Osteoblast (primary cell): ENCODE data around the gene GAPDHS. TPM values are rescaled to one million over a fixed set of nuclear protein-coding genes. Genes with fewer than 3 reads are reported as not detected.

Experiments
- DNase-seq: peaks from one replicate; pipeline ENCODE4 v3.0.0; 2011; ENCODE audit warnings: low spot score, mixed read lengths; ENCODE audit not compliant: insufficient read length; ENCODE audit errors: missing footprints
- H2AFZ ChIP-seq: 2 replicates; pipeline ENCODE4 v1.6.0; 2011; ENCODE audit warnings: mild to moderate bottlenecking, low read length
- H3K27ac ChIP-seq: 2 replicates; pipeline ENCODE4 v1.5.1; 2011; ENCODE audit warnings: mild to moderate bottlenecking, low read depth, low read length, moderate library complexity
- H3K27me3 ChIP-seq: 2 replicates; pipeline ENCODE4 v1.6.0; 2012; ENCODE audit warnings: mild to moderate bottlenecking, control low read depth, inconsistent platforms, low read length, moderate library complexity; ENCODE audit not compliant: insufficient read depth
- H3K36me3 ChIP-seq: 2 replicates; pipeline ENCODE4 v1.5.1; 2011; ENCODE audit warnings: mild to moderate bottlenecking, low read length, control low read depth, moderate library complexity; ENCODE audit not compliant: insufficient read depth
- H3K4me1 ChIP-seq: 2 replicates; pipeline ENCODE4 v1.5.1; 2011; ENCODE audit warnings: mild to moderate bottlenecking, low read length, control low read depth, moderate library complexity; ENCODE audit not compliant: insufficient read depth
- H3K4me2 ChIP-seq: 2 replicates; pipeline ENCODE4 v1.6.0; 2011; ENCODE audit warnings: mild to moderate bottlenecking, low read length; ENCODE audit not compliant: insufficient read depth
- H3K4me3 ChIP-seq: fragments of 200-600 bp; sonication (generic); 3 replicates; pipeline ENCODE4 v1.5.1; 2012; ENCODE audit warnings: mild to moderate bottlenecking, low read length, inconsistent platforms; ENCODE audit not compliant: insufficient read depth
- H3K79me2 ChIP-seq: 2 replicates; pipeline ENCODE4 v1.6.0; 2012; ENCODE audit warnings: mild to moderate bottlenecking, low read length, control low read depth, inconsistent platforms; ENCODE audit not compliant: insufficient read depth
- H3K9me3 ChIP-seq: 2 replicates; pipeline ENCODE4 v1.5.1; 2011; ENCODE audit warnings: low read depth, low read length, control low read depth
- H4K20me1 ChIP-seq: 2 replicates; pipeline ENCODE4 v1.6.0; 2012; ENCODE audit warnings: mild to moderate bottlenecking, low read length, control low read depth; ENCODE audit not compliant: insufficient read depth
- total RNA-seq: library from RNA; depleted of rRNA; stranded (reverse); fragments of >200 nt; gene quantifications from 2 replicates; pipeline ENCODE4 v1.2.3, GENCODE V29; 2012
- TF ChIP-seq, protein P1 (sequence below): IDR thresholded peaks from 2 replicates; pipeline ENCODE4 v1.5.1; 2011; ENCODE audit warnings: mild to moderate bottlenecking, low read depth, low read length, moderate library complexity; ENCODE audit errors: extremely low read depth

GAPDHS gene
- total RNA-seq, 1 donor = not detected

DNA sequence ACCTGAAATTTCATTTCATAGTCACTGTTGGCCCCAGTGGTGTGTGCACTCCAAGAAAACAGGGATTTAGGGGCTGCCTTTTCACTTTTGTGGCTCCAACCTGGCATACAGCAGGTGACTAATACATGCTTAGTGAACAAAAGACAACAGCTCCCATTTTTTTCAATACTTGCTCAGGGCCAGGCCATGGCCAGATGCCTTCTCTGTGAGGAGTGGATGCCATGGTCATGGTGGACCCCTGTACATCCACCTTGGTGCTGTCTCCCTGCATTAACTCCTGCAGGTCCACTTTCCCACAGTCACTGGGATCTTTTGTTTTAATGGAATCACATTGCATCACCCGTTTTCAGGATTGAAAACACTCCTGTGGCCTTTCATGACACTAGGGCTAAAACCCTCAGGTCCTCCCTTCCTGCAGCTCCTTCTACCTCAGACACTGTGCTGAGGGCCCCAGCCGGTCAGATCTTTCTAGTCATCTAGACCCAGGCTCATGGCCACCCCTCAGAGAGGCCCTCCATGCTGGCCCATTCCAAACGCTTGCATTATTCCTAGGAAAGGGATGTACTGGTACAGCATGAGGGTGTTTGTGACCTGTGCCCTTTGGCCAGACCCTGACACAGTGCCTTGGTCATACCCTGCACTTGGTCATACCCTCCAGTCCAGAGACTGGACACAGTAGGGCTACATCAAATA is 11.0 kb downstream of the GAPDHS start:
- peak overlapping the region; percentile 88 for H3K27ac ChIP-seq
- no peaks in the 10 kb centered on the region for H3K27me3 ChIP-seq
- peak; percentile 77 for DNase-seq
- TF ChIP-seq, protein P1, sequence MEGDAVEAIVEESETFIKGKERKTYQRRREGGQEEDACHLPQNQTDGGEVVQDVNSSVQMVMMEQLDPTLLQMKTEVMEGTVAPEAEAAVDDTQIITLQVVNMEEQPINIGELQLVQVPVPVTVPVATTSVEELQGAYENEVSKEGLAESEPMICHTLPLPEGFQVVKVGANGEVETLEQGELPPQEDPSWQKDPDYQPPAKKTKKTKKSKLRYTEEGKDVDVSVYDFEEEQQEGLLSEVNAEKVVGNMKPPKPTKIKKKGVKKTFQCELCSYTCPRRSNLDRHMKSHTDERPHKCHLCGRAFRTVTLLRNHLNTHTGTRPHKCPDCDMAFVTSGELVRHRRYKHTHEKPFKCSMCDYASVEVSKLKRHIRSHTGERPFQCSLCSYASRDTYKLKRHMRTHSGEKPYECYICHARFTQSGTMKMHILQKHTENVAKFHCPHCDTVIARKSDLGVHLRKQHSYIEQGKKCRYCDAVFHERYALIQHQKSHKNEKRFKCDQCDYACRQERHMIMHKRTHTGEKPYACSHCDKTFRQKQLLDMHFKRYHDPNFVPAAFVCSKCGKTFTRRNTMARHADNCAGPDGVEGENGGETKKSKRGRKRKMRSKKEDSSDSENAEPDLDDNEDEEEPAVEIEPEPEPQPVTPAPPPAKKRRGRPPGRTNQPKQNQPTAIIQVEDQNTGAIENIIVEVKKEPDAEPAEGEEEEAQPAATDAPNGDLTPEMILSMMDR = no peak
- peaks cover 3% of the 10 kb centered on the region for H4K20me1 ChIP-seq
- H3K79me2 ChIP-seq = peaks cover 38% of the 10 kb centered on the region
- H3K36me3 ChIP-seq = peaks cover 17% of the 10 kb centered on the region
- H3K9me3 ChIP-seq = no peaks in the 10 kb centered on the region
- peak overlapping the region; percentile 97 for H3K4me3 ChIP-seq
- peak overlapping the region; percentile 86 for H3K4me2 ChIP-seq
- peaks cover 14% of the 10 kb centered on the region for H3K4me1 ChIP-seq
- peak overlapping the region; percentile 93 for H2AFZ ChIP-seq

DNA sequence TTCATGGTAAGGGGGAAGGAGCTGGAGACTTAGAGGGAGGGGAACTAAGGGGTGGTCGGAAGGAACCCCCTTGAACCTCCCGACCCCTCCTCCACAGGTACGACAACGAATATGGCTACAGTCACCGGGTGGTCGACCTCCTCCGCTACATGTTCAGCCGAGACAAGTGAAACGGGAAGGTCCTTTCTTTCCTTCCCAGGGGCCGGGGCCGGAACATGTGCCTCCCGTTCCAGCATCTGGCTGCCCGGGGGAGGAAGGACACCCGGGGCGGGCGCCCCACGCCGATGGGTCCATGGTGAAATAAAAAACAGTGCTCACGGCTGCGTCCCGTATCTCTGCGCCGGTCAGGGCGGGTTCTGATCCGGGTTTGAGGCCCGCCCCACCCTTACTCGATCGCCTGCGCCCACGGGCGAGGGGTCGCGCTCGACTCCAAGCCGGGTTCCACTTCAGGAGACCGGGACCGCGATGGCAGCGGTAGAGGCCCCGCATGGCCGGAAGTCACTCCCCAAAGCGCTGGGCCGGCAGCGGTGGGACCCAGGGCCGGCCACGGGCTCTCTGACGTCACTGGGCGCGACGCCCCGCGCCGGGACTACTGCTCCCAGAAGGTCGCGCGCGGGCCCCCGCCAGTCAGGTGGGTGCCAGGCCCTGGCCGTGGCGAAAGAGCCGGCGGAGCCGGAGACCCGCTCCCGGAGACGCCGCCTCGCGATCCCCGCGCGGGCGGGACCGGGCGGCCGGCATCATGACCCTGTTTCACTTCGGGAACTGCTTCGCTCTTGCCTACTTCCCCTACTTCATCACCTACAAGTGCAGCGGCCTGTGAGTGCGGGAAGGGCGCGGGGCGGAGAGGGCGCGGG is 12.0 kb downstream of the GAPDHS start, which contains the start of gene TMEM147:
TMEM147 (plus strand) TSS at position 626 of the 854 bp plus-strand sequence; CDS start at position 740, 114 bp downstream.
- TF ChIP-seq, protein P1 = no peak
- Histone ChIP-seq H3K36me3 (peaks cover 17% of the 10 kb centered on the region), H3K27me3 (no peaks in the 10 kb centered on the region), H3K4me1 (peaks cover 14% of the 10 kb centered on the region), H3K4me2 (peak within 1 kb of the TSS; percentile 86), H3K79me2 (peaks cover 38% of the 10 kb centered on the region), H3K9me3 (no peaks in the 10 kb centered on the region), H3K27ac (peak within 1 kb of the TSS; percentile 88), H2AFZ (peak within 1 kb of the TSS; percentile 93), H3K4me3 (peak within 1 kb of the TSS; percentile 97), H4K20me1 (peaks cover 7% of the 10 kb centered on the region)
- DNase-seq = peak; percentile 100

DNA sequence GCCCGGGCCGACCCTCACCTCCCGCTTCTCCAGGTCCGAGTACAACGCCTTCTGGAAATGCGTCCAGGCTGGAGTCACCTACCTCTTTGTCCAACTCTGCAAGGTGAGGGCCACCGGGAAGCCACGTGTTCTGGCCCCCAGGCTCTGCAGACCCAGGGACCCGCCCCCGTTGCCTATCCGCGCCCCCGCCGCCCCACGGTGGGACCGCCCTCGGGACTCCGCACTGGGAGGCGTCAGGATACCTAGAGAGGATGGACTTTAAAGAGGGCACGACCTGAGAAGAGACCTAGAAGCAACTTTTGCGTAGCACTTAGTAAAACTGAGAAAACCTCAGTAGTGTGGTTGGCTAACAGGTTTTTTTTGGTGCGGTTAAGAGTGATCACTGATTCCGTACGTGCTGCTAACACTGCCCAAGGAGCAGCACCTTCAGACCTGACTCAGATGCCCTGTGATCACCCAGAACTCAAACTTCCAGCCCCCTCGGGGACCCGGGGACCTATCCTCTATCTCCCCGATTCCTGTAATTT is 12.7 kb downstream of the GAPDHS start:
- Histone ChIP-seq H3K36me3 (peaks cover 13% of the 10 kb centered on the region), H4K20me1 (peaks cover 7% of the 10 kb centered on the region), H2AFZ (peak overlapping the region; percentile 93), H3K79me2 (peaks cover 38% of the 10 kb centered on the region), H3K9me3 (no peaks in the 10 kb centered on the region), H3K27ac (peak overlapping the region; percentile 88), H3K4me2 (peak overlapping the region; percentile 86), H3K4me1 (peaks cover 14% of the 10 kb centered on the region), H3K4me3 (peak overlapping the region; percentile 97), H3K27me3 (no peaks in the 10 kb centered on the region)
- TF ChIP-seq, protein P1 = no peak
- peak; percentile 93 for DNase-seq
